NAMALWA (cell line): ENCODE measurements around the gene FAAP20.
"Not testable (repeated sequence)": the region's sequence is repeated elsewhere in the genome, so short reads cannot be mapped to it uniquely, and the experiment has no call there.

Source experiments
- DNase-seq: peaks from one replicate; pipeline ENCODE4 v3.0.0-alpha.2; 2015; ENCODE audit warnings: low spot score

Gene FAAP20

DNA sequence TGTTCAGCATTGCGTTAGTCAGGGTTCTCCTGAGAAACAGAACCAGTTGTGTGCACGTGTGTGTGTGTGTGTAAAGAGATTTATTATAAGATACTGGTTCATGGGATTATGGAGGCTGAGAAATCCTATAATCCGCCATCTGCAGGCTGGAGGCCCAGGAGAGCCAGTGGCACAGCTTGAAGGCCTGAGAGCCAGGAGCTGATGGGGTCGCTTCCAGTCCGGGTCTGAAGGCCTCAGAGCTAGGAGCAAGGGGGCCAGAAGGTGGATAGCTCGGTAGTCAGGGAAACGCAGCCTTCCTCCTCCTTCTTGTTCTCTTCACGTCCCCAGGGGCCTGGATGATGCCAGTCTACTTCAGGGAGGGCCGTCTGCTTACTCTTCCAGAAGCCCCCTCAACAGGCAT lies 37.7 kb downstream of the FAAP20 start:
- DNase-seq, result no peak

DNA sequence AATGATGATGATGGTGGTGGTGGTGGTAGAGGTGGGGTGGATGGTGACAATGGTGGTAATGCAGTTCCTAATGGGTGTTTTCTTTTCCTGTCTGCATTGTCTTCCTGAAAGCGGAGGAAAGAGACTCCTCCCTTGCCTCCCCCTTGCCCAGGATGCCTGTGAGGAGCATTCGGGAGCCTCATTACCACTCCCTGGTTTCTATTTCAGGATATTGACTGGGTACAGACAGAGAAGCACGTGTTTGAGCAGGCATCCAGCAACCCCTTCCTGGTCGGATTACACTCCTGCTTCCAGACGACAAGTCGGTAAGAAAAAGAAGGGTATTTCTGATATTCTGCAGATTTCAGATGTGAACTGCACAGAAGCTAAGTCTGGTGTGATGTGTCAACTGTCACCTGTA lies 38.8 kb downstream of the FAAP20 start:
- no peak for DNase-seq

DNA sequence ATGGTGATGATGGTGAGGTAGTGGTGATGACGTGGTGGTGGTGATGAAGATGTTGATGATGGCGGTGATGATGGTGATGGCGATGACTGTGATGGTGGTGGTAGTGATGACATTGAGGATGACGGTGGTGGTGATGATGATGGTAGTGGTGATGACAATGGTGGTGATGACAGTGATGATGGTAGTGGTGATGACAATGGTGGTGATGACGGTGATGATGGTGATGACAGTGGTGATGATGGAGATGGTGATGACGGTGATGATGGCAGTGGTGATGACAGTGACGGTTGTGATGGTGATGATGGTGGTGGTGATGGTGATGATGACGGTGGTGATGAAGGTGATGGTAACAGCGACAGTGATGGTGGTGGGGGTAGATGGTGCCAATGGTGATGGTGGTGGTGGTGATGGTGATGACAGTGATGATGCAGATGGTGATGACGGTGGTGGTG lies 39.4 kb downstream of the FAAP20 start:
- DNase-seq, result no peak

DNA sequence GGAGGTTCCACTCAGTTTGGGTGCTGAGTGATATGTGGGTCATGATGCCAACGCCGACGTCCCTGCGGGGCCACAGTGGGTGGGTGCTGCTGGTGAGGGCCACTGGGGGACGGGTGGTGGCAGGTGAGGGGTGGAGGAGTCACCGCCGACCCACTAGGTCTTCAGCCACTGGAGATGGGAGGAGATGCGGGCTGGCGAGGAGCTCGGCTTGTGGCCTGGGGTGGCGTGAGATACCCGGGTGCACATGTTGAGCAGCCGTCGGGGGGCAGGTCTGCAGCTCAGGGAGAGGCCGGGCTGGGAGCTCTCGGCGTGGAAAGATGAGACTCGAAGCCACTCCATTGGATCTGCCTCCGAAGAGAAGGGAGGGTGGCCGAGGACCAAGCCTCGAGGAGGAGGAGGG lies 40.5 kb downstream of the FAAP20 start:
- DNase-seq, result no peak

DNA sequence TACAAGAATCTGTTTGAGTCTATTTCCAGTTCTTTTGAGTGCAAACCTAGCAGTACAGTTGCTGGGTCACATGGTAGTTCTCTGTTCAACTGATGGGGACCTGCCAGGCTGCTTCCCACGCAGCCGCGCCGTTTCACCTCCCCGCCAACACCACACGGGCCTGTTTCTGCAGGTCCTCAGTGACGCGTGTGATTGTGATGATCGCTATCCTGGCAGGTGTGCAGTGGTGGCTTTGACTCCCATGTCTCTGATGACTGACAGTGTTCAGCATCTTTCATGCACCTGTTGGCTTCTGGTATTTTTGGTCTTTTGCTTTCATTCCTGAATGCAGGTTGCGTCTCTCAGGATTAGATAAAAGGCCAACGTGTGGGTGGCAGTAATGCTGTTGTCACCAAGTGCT lies 41.6 kb downstream of the FAAP20 start:
- DNase-seq, result no peak

DNA sequence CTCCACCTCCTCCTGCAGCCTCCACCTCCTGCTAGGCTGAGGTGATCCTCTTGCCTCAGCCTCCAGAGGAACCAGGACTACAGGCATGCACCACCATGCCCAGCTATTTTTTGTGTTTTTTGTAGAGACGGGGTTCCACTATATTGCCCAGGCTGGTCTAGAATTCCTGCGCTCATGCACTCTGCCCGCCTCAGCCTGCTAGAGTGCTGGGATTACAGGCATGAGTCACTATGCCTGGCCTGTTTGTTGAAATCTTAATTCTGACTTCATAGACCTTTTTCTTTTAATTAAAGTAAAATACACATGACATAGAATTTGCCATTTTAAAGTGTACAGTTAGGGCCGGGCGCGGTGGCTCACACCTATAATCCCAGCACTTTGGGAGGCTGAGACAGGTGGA lies 42.7 kb downstream of the FAAP20 start:
- DNase-seq, result no peak

DNA sequence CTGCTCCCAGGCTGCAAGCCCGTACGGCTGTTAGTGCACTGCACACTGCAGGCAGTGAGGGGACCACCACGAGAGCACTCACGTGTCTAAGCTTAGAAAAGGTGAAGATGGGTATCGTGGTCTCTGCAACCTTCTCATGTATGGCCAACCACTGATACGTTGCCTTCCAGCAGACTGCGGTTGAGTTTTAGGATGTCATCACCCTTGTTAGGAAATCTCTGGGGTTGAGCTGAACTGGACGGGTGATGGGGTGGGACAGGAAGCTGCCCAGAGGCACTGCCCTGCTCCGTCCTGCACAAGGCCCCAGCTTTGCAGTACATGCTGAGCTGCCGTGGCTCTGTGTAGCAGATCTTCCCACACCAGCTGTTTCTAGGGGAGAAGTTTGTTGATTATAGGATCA lies 43.3 kb downstream of the FAAP20 start:
- no peak for DNase-seq

DNA sequence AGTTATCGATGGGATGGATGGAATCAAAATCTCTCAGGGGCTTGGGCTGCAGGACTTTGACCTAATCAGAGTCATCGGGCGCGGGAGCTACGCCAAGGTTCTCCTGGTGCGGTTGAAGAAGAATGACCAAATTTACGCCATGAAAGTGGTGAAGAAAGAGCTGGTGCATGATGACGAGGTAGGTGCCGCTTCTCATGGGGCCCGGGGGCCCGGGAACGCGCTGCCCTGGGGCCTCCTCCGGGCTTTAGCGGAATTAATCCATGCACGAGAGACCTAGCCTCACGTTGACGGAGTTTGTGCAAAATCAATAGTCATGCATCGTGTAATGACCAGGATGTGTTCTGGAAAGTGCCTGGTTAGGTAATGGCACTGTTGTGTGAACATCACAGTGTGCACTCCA lies 43.8 kb downstream of the FAAP20 start:
- DNase-seq, result no peak

DNA sequence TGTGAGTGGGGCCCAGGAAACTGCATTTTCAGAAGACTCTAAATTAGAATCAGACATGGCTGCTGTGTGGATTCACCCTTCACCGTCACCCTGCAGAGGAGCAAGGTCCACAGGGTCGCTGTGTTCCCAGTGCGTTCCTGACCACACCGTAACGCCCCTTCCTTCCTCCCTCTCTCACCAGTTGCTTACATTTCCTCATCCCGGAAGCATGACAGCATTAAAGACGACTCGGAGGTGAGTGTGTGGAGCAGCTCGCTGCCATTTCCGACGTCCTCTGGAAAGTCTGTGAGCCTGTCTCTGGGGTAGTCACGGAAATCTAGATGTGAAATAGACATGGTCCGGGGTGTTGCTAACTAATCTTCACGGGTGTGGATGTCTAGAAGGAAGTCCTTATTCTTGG lies 45.9 kb downstream of the FAAP20 start:
- DNase-seq, result no peak

DNA sequence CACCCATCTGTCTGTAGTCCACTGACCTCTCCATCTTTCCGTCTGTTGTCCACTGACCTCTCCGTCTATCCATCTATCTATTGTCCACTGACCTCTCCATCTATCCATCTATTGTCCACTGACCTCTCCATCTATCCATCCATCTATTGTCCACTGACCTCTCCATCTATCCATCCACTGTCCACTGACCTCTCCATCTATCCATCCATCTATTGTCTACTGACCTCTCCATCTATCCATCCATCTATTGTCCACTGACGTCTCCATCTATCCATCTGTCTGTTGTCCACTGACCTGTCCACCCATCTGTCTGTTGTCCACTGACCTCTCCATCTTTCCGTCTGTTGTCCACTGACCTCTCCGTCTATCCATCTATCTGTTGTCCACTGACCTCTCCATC lies 46.7 kb downstream of the FAAP20 start:
- DNase-seq, result not testable (repeated sequence)

DNA sequence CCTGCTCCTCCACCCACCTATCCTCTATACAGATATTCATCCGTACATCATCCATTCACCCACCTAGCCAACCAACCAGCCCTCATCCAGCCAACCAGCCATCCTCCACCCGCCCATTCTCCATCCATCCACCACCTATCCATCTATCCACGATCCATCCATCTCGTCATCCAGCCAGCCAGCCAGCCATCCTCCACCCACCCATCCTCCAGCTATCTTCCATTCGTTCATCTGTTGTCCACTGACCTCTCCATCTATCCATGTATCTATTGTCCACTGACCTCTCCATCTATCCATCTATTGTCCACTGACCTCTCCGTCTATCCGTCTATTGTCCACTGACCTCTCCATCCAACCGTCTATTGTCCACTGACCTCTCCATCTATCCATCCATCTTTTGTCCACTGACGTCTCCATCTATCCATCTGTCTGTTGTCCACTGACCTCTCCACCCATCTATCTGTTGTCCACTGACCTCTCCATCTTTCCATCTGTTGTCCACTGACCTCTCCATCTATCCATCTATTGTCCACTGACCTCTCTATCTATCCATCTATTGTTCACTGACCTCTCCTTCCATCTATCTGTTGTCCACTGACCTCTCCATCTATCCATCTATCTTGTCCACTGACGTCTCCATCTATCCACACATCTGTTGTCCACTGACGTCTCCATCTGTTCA lies 47.6 kb downstream of the FAAP20 start:
- DNase-seq, result no peak

DNA sequence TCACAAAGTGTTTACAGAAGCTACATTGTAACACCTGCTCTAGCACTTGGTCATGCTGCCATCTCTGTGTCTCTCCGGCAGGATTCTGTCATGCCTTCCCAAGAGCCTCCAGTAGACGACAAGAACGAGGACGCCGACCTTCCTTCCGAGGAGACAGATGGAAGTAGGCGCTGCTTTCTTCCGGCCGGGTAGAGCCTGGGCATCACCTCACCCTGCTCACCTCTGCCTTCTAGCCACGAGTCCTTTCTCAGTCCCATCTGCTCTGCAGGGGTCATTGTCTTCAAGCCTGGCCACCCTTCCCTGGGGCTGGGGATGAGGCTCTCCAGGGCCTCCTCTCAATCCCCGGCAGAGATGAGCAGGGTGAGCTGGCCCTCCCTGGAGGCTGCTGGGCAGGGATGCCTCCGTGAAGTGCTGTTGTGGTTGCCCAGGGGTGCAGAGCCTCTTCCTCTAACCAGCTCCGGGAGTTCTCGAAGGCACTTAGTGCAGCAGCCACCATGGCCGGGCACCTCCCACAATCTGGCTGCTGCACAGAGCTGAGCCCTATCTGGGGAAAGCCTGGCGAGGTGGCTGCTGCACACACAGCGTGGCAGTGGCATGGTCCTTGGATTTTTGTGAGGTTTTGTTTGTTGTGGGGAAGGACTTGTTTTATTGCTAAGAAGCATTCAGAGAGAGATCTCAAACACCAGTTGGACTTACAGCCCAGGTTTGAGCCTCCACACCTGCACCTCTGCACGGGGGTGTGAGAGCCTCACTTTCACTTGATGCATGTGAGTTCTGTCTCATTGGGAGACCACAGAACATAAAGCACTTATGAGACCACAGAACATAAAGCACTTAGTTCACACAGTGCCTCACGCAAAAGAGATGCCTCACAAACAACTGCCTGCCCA lies 48.4 kb downstream of the FAAP20 start:
- peak; percentile 31 for DNase-seq

DNA sequence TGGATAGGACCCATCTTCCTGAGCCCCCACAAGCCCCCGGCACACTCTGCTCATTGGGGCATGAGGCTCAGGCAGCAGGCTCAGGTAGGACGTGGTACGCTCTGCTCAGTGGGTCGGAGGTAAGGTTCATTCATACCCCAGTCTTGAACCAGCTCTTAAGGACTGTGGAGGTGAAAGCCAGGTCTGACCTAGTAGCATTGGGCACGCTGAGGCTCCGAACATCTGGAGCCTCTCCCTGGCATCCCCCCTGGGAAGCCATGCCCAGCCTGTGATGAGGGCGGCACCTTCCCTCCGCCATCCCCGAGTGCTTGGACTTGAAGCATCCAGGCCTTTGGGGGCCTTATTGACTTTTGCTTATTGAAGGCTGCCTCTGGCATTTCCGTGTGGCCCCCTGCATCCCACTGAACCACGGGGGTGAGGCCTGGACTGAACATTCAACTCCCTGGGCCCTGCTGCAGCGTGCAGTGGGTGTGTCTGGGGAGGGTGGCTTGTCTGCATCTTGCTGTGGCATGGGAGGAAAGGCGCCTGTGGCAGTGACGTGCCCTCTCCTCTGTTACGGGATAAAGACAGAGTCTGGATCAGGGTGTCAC lies 50.0 kb downstream of the FAAP20 start:
- no peak for DNase-seq

DNA sequence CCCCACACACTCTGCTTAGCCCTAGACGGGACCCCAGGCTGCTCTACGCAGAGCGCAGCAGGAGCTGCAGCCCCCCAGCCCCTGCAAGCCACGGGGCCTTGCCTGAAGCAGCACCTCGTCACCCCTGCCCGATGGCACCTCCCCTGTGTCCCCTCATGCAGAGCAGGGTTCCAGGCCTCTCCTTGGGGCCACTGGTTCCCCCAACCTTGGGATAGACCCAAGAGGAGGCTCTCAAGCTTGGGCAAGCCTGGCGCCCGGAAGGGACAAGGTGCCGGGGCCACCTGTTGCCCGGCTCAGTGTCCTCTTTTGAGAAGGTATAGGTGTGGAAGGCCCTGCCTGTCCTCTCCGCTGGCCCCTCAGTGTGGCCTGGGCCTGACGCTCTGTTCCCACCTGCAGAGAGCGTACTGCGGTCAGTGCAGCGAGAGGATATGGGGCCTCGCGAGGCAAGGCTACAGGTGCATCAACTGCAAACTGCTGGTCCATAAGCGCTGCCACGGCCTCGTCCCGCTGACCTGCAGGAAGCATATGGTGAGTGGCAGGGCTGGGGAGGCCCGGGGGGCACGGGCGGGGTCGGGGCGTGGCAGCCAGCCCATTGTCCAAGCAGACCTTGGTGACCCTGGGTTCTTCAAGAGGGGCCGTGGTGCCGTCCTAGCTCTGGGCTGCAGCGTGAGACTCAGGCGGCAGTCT lies 50.6 kb downstream of the FAAP20 start:
- DNase-seq, result no peak

DNA sequence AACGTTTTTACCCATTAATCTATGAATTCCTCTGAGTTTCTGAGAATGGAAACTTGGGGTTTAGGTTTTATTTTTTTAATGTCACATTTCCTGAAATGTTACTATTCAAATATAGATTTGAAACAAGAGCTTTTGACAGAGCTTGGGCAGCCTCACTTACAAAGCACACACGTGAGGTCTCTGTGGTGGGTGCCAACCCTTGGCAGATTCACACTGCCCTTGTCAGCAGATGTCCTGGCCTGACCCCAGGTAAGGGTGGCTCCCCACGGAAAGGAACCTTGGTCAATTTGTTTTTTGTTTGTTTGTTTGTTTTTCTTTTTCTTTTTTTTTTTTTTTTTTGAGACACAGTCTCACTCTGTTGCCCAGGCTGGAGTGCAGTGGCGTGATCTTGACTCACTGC lies 53.5 kb downstream of the FAAP20 start:
- DNase-seq, result no peak
